Central memory CD8-positive, alpha-beta T cell (primary cell): ENCODE measurements around the gene NAV1.

Source experiments
- ATAC-seq: fragments of 150-1000 bp; cut with Tn5 transposase; replicated peaks from 2 replicates; pipeline ENCODE4 v1.10.0; 2022; ENCODE audit warnings: mild to moderate bottlenecking, moderate FRiP score, moderate number of reproducible peaks; ENCODE audit not compliant: poor library complexity, severe bottlenecking; ENCODE audit errors: extremely low read depth
- DNase-seq, 2 donors: peaks; one replicate each; pipeline ENCODE4 v3.0.0; 2021; ENCODE audit warnings: low spot score in 2 of 2
- H3K27ac Mint-ChIP-seq: one replicate; pipeline ENCODE4 v1.8.0; 2022; ENCODE audit warnings: low read depth, mild to moderate bottlenecking, moderate library complexity, mixed read lengths
- H3K27me3 Mint-ChIP-seq: one replicate; pipeline ENCODE4 v1.8.0; 2022; ENCODE audit warnings: mixed read lengths
- H3K36me3 Mint-ChIP-seq: one replicate; pipeline ENCODE4 v1.8.0; 2022; ENCODE audit warnings: mild to moderate bottlenecking, moderate library complexity, mixed read lengths; ENCODE audit not compliant: insufficient read depth
- H3K4me1 Mint-ChIP-seq: one replicate; pipeline ENCODE4 v1.8.0; 2022; ENCODE audit warnings: mixed read lengths
- H3K4me3 Mint-ChIP-seq: one replicate; pipeline ENCODE4 v1.8.0; 2022; ENCODE audit warnings: mild to moderate bottlenecking, moderate library complexity, mixed read lengths
- H3K9me3 Mint-ChIP-seq: one replicate; pipeline ENCODE4 v1.8.0; 2022; ENCODE audit warnings: mixed read lengths

Gene NAV1

DNA sequence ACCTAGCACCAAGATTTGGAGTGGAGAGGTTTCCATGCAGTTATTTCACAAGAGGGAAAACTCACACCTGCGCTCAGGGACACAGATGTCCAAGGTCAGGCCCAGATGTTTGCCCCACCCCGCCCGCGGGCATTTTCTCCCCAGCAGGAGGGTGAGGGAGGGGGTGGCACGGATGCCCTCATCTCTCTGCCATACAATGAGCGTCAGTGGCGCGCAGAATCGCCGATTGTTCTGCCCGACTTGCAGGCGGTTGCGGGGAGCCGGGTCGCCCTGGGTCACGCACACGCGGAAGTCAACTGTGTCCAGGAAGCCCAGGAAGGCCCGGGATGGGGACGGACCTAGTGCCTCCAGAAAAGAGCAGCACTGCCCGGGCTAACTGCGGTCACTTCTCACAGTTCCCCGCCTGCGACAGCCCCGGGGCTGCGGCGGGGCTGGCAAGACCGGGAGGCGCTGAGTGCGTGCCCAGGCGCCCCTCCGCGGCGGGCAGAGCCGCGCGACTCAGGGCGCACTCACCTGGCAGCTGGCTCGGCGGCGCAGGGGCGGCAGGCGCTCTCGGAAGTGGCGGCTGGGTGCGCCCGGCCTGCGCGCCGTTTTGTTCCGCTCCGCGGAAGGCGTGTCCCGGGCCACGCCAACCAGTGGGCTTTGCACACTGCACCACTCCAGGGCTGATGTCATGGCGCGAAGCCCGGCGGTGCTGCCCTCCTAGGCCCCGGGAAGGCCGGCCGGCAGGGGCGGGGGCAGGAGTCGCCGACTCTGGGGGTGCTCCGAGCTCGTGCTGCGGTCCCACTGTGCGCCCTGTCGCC lies 32.2 kb upstream of the NAV1 start, which contains the start of gene CSRP1:
CSRP1 (minus strand) TSS at position 567 of the 803 bp plus-strand sequence. CDS start 10,820 bp downstream, outside the sequence.
- ATAC-seq (peak; percentile 96), DNase-seq (peak; percentile 58 to 63)
- Mint-ChIP-seq H3K27ac (peak within 1 kb of the TSS; percentile 83), H3K27me3 (no peaks in the 10 kb centered on the region), H3K4me1 (peaks cover 40% of the 10 kb centered on the region), H3K36me3 (peaks cover 1% of the 10 kb centered on the region), H3K4me3 (peak within 1 kb of the TSS; percentile 84), H3K9me3 (no peaks in the 10 kb centered on the region)

DNA sequence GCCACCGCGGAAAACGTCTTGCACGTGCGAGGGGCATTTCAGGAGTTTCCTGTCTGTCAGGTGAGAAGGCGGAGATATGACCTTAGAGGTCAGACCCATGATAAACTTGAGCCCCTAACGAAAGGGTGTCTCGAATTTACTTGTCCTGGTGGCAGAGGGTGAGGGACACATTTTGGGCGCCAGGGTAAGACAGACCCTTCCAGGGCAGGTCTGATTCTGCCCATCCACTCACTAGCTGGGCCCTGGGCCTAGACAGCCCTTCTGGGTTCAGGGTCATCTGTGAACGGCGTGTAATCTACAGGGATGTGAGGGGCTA lies 31.6 kb upstream of the NAV1 start:
- ATAC-seq: peak; percentile 6
- DNase-seq: no peak
- peak overlapping the region; percentile 83 for H3K27ac Mint-ChIP-seq

DNA sequence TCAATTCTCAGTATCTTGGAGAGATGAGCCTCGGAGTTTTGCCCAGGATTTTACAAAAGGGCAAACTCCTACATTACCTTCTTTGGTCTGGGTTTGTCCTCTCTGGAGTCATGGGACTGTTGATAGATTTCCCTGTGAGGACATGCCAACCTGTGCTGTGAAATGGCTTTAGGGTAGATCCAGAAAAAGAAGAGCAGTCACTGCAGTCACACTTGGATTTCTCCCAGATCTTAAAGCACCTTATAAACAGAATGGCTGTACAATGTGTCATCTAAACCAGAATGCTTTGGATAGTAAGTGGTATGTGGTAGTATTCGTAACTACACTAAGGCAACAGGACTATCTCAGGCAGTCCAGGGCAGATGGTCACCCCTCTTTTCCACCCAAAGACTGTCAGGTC lies 30.1 kb upstream of the NAV1 start:
- DNase-seq (no peak), ATAC-seq (no peak)
- H3K27ac Mint-ChIP-seq: no peak overlapping the region
- peaks cover 28% of the 10 kb centered on the region for H3K4me1 Mint-ChIP-seq
- H3K36me3 Mint-ChIP-seq: no peaks in the 10 kb centered on the region
- H3K27me3 Mint-ChIP-seq: no peaks in the 10 kb centered on the region
- H3K4me3 Mint-ChIP-seq: no peak overlapping the region
- no peaks in the 10 kb centered on the region for H3K9me3 Mint-ChIP-seq

More for the DNA sequence above, 31.6 kb upstream of the NAV1 start:
- peaks cover 1% of the 10 kb centered on the region for H3K36me3 Mint-ChIP-seq
- H3K27me3 Mint-ChIP-seq: no peaks in the 10 kb centered on the region
- H3K4me1 Mint-ChIP-seq: peaks cover 36% of the 10 kb centered on the region
- no peaks in the 10 kb centered on the region for H3K9me3 Mint-ChIP-seq
- H3K4me3 Mint-ChIP-seq: peak overlapping the region; percentile 84

DNA sequence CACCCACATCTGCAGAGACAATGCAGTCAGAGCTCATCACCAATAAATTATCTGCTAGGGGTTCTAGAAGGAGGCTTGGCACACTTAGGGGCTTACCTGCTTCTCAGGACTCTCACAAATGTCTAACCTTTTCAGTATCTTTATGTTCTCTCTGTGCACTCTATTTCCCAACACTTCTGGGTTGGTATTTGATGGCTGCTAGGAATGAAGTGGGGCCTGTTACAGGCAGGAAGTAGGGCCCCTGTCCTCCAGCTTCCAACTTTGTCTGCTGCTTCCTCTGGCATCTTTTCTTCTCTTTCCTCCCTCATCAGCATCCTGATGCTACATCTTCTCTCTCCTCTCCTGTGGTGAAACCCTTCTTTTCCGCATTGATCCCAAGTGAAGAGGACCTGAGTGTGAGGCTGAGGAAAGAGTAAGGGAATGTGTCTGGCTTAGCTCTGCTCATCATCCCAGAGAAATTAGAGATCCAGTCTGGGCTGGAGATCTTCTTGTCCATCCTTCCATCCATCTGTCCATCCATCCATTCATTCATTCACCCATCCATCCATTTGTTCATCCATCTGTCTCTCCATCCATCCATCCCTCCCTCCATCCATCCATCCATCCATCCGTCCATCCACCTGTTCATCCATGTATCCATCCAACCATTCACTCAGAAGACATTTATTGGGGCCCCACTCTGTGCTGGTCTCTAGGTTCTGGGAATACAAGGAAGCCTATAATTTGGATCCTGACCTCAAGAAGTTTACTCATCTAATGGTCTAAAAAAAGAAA lies 29.1 kb upstream of the NAV1 start:
- Mint-ChIP-seq H3K36me3 (no peaks in the 10 kb centered on the region), H3K4me3 (no peak overlapping the region), H3K27me3 (no peaks in the 10 kb centered on the region), H3K9me3 (no peaks in the 10 kb centered on the region), H3K27ac (no peak overlapping the region), H3K4me1 (peaks cover 25% of the 10 kb centered on the region)
- ATAC-seq (no peak), DNase-seq (no peak)

DNA sequence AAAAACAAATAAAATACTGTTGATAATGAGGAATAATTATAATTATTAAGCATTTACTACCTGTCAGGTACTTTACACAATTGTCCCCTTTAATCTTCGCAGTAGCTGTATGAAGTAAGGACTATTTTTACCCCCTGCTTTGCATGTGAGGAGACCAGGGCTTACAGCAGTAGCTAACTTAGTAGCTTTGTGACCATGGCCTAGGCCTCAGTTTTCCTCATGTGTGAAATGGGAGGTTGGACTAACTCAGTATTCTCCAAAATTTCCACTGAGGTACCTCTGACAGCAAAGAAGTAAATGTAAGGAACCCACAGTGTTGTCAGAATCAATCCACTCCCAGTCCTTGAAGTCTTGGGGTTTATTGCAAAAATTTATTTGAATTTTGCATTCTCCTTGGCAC lies 28.2 kb upstream of the NAV1 start:
- Mint-ChIP-seq H3K27me3 (no peaks in the 10 kb centered on the region), H3K9me3 (no peaks in the 10 kb centered on the region), H3K4me3 (no peak overlapping the region), H3K4me1 (peaks cover 16% of the 10 kb centered on the region), H3K27ac (no peak overlapping the region), H3K36me3 (no peaks in the 10 kb centered on the region)
- ATAC-seq: no peak
- no peak for DNase-seq

DNA sequence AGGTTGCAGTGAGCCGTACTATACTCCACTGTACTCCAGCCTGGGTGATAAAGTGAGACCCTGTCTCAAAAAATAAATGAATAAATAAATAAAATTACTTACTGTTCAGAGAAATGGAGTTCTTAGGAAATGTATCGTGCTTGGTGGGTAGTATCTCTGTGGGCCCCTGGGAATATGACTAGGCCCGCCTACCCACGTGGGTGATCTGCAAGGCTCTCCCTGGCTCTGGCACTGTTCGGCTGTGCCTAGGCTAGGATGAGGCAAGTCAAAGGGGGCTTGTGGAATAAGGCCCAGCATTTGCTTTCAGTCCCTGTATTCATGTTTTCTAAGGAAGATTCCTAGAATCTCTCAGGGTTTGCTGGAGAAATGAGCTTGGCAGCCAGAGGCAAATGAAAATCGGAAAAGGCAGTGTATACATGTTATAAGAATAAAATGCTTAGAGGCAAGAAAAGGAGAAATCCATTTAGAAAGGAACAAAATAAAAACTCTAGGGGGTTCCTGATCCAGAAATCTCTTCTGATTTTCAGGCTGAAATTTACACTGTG lies 27.5 kb upstream of the NAV1 start:
- no peak overlapping the region for H3K27ac Mint-ChIP-seq
- no peaks in the 10 kb centered on the region for H3K9me3 Mint-ChIP-seq
- peaks cover 9% of the 10 kb centered on the region for H3K4me1 Mint-ChIP-seq
- no peak for DNase-seq
- ATAC-seq: no peak
- H3K36me3 Mint-ChIP-seq: no peaks in the 10 kb centered on the region
- H3K4me3 Mint-ChIP-seq: no peak overlapping the region
- H3K27me3 Mint-ChIP-seq: no peaks in the 10 kb centered on the region

DNA sequence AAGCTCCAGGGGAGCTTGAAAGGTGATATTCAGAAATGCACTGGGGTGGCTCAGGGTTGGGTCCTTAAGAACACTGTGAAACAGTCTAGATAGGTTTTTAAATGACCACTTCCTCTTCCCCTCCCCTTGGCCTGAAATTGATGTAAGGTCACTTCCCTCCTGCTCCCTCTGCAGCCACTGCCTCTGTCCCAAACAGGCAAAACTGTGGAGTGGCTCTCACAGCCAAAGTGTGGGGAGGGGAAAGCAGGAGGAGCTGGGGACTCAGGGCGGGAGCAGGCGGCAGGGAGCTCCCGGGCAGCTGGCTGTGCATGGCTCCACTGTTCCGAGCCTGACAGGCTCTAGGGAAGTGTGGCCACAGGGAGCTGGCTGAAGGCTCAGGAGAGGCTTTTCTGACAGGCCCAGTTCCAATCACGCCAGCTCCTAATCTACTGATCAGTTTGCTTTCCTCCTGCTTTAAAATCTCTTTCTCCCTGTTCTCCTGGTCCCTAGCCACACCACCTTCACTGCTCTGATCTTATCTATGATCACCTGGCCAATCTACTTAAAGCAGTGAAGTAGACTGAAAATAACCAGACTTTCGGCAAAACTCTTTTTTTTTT lies 26.9 kb upstream of the NAV1 start:
- no peak overlapping the region for H3K27ac Mint-ChIP-seq
- no peaks in the 10 kb centered on the region for H3K36me3 Mint-ChIP-seq
- ATAC-seq: no peak
- DNase-seq: no peak
- H3K4me3 Mint-ChIP-seq: no peak overlapping the region
- H3K27me3 Mint-ChIP-seq: no peaks in the 10 kb centered on the region
- peaks cover 7% of the 10 kb centered on the region for H3K4me1 Mint-ChIP-seq
- H3K9me3 Mint-ChIP-seq: no peaks in the 10 kb centered on the region

DNA sequence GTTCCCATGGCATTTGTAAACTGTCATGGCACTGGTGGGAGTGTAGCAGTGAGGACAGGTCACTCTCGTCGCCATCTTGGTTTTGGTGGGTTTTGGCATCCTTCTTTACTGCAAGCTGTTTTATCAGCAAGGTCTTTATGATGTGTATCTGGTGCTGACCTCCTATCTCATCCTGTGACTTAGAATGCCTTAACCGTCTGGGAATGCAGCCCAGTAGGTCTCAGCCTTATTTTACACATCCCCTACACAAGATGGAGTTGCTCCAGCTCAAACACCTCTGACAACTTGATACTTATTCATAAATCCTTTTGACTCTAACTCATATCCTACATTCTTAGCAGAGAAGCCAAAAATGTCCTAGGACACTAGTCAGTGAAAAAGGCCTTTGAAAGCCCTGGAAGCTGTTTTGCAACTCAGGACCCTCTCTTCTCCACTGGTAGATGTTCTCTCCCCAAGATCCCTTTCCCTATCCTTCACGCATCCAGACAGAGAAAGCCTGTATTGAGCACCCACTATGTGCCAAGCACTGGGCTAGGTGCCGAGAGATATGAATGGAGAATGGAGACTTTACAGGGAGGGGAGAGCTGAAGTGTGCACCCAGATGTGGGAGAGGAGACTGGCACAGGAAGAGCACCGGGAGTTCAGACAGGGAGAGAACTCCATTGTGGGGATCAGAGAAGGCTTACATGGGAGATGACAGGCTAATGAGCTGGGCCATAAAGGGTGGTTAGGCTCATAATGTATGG lies 25.3 kb upstream of the NAV1 start:
- Mint-ChIP-seq H3K4me1 (no peaks in the 10 kb centered on the region), H3K27me3 (no peaks in the 10 kb centered on the region), H3K9me3 (no peaks in the 10 kb centered on the region), H3K27ac (no peak overlapping the region), H3K36me3 (peaks cover 3% of the 10 kb centered on the region), H3K4me3 (no peak overlapping the region)
- ATAC-seq: no peak
- no peak for DNase-seq

DNA sequence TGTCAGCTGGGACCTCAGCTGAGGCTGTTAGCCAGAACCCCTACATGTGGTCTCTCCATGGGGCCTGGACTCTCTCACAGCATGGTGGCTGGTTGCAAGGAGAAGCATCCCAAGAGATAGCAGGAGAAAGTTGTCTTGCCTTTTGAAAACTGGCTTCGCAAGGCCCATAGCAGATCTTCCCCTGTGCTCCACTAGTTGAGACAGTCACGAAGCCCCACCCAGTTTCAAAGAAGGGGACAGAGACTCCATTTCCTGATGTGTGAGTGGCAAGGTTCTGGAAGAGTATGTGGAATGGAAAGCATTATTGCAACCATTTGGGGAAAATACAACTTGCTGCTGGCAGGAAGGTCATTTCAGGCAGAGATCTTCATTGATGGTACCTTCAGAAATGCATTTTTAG lies 24.5 kb upstream of the NAV1 start:
- DNase-seq (no peak), ATAC-seq (no peak)
- Mint-ChIP-seq H3K36me3 (peaks cover 3% of the 10 kb centered on the region), H3K27ac (no peak overlapping the region), H3K27me3 (no peaks in the 10 kb centered on the region), H3K9me3 (no peaks in the 10 kb centered on the region), H3K4me1 (no peaks in the 10 kb centered on the region), H3K4me3 (no peak overlapping the region)

DNA sequence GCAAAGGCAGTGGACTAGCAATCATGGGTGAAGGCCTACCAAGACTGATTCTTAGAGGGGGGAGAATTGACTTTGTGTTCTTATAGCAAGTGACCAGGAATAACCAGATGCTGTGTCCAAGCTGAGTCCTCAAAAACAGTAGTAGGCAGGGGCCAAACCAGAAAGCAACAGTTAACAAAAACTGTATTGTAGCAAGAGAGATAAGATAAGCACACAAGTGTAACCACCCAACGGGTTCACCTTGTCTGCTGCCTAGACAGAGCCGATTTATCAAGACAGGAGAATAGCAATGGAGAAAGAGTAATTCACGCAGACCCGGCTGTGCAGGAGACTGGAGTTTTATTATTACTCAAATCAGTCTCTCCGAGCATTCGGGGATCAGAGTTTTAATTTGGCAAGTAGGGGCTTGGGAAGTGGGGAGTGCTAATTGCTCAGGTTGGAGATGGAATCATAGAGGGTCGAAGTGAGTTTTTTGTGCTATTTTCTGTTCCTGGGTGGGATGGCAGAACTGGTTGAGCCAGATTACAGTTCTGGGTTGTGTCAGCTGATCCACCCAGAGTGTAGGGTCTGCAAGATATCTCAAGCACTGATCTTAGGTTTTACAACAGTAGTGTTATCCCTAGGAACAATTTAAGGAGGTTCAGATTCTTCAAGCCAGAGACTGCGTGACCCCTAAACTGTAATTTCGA lies 23.7 kb upstream of the NAV1 start:
- Mint-ChIP-seq H3K36me3 (peaks cover 5% of the 10 kb centered on the region), H3K4me1 (no peaks in the 10 kb centered on the region), H3K4me3 (no peak overlapping the region), H3K27me3 (no peaks in the 10 kb centered on the region), H3K27ac (no peak overlapping the region), H3K9me3 (no peaks in the 10 kb centered on the region)
- DNase-seq (no peak), ATAC-seq (no peak)

DNA sequence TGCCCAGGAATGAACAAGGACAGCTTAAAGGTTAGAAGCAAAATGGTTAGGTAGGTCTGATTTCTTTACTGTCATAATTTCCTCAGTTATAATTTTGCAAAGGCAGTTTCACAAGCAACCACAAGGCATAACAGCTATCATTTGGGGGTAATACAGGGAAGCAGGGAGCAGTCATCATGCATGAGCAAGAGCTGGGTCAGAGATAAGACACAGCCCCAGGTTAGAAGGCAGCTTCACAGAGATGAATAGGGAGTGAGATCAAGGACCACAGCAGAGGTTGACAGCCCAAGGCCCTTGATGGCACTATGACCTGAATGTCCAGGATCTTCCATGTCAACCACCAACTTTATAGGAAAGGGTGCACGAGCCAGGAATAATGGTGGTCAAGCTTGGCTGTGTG lies 23.0 kb upstream of the NAV1 start:
- Mint-ChIP-seq H3K9me3 (no peaks in the 10 kb centered on the region), H3K4me3 (no peak overlapping the region), H3K27me3 (no peaks in the 10 kb centered on the region), H3K27ac (no peak overlapping the region), H3K4me1 (no peaks in the 10 kb centered on the region), H3K36me3 (peaks cover 7% of the 10 kb centered on the region)
- ATAC-seq (no peak), DNase-seq (no peak)
